H4 (cell line): ENCODE data around the gene CRIP1. TPM values are rescaled to one million over a fixed set of nuclear protein-coding genes. Genes with fewer than 3 reads are reported as not detected.
A peak's percentile ranks its signal among the peaks of the same experiment; 100 is the strongest.

Experiments used
- DNase-seq: peaks from one replicate; pipeline ENCODE4 v3.0.0-alpha.2; 2015; ENCODE audit warnings: low spot score
- total RNA-seq: library from RNA; depleted of rRNA; stranded (reverse); fragments of >200 nt; shearing (Covaris generic); gene quantifications from 2 replicates; pipeline ENCODE4 v1.2.3, GENCODE V29; 2014

CRIP1 gene
- total RNA-seq, 1 experiment from 2014 or later: not detected

- no peak for DNase-seq
These were observed 6.4 kb upstream of the CRIP1 start for GRCh38 chr14:105480199-105480746.

DNA sequence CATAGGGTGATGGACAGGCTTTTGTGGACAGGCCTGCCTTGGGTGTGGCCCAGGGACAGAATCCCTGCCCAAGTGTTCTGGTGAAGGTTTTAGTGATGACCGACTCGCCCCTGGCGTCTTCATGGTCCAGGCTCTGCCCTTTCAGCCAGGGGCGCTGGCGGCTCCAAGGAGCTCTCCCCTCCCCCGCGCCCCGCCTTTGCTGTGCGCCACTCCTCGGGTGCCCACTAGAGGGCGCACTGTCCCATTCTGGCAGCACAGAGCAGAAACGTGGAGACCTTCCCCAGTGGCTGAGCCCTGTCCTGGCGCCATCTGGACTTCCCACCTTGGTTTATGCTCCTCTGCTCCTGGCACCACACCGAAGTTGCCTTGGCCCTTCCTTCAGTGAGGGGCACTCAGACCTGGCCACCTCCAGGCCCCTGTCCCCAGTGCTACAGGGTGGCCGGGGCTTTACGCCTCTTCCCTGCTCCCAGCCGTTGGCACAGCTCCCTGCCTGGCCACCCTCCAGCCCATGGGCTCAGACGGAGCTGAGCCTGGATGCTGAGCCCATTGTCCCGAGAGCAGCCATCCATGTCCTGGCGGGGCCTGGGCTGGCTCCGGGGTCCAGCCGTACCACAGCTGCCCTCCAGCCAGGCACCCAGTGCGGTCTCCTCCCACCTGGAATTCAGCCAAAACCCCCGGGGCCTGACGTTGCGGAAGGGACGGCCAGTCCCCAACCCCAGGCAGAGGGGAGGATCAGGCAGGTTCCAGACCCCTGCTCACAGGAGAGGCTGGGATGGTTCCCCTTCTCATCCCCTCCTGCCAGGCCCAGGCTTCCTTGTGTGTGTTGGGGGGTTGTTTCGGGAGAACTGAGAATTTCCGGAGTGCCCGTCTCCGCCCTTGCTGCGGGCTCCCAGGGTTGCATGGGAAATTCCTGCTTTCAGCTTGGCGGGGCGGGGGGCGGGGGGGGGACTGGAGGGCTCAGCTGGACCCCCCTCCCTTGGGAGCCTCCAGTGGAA is 5.6 kb upstream of the CRIP1 start:
- DNase-seq: peak; percentile 81

DNA sequence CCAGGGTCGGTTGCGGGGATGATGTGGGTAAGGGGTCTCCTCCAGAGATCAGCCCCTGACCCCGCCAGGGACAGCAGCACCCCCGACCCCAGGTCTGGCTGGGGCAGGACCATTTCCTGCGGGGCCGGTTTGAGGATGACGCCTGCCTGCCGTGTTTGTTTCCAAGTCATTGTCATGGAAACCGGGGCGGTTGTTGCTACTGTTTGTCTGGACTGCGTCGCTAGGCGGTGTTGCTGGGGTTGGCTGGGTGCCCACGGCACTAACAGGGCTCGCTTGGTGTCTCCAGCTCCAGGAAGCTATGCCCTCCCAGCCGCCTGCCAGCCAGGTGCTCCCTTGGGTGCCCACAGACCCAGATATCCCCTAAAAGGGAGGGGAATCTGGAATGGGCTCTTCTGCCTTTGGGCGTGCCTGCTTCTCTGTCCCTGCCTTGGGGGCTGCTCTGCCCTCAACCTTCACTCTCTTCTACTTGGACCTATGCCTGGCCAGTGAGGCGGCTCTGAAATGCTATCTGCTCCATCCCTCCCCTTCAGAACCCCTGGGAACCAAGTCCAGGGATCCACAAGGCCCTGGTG is 4.7 kb upstream of the CRIP1 start:
- peak; percentile 97 for DNase-seq

- no peak for DNase-seq
These were observed 4.1 kb upstream of the CRIP1 start for GRCh38 chr14:105482486-105483110.

GRCh38 chr14:105483300-105484068 is 3.2 kb upstream of the CRIP1 start:
- no peak for DNase-seq

- DNase-seq: no peak
These were observed 2.4 kb upstream of the CRIP1 start for GRCh38 chr14:105484069-105484996.

DNA sequence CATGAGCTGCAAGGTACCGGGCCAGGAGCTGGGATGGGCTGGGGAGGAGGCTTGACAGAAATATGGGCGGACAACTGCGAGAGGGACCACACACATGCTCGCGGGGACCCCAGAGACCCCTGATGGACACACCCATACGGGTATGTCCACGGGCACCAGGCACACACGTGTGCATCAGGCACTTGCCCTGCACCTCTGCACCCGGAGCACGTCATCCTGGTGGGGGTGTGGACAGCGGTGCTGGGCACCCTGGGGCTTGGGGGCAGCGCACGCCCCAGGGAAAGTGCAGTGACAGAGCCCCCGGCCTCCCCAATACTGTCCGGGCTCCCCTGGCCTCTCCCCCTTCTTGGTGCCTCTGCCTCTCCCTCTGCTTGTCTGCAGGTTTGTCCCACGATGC is 1.7 kb upstream of the CRIP1 start:
- DNase-seq: no peak

DNA sequence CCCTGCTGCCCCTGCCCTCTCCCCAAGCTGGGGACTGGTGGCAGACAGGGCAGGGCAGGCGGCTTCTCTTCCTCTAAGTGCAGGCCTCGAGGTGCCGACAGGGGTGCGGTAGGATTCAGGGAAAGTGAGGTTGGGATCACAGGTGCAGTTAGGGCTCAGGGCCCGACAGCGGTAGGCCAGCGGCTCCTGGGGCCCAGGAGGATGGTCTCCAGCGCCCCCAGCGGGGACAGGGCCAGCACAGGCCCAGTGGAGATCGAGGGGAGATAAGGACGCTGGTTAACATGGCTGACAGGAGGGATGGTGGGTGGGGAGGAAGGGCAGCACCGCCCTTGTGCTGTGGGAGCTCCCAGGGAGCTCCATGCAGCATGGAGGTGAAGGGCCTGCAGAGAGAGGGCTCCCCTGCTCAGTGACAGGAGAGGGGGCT is 935 bp upstream of the CRIP1 start:
- DNase-seq: no peak

- no peak for DNase-seq
These were observed 325 bp downstream of the CRIP1 start for GRCh38 chr14:105486974-105487448.

DNA sequence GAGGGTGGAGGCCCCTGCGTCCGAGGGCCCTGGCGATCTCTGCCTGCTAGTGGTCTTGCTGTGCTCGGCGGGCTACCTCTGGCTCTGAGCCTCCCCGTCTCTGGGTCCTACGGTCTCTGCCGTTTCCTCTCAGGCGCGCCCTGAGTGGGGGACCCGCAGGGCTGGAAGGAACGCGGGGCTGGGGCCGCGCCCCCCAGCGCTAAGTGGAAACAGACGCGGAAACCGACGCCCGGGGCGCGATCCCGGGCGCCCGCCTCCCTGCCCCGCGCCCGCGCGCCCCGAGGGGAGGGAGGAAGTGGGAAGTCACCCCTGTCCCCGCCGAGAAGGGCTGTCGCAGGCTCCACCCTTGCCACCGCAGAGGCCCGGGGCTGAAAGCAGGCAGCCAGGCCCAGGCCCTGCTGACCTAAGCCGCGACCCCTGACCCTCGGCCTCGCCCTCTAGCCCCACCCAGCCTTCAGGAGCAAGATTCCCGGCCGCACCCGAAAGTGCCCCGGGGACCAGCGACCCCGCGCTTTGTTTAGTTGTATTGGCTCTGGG is 831 bp downstream of the CRIP1 start:
- no peak for DNase-seq

GRCh38 chr14:105487986-105488777 is 1.5 kb downstream of the CRIP1 start:
- no peak for DNase-seq

GRCh38 chr14:105488781-105489541 is 2.3 kb downstream of the CRIP1 start:
- DNase-seq: no peak

DNA sequence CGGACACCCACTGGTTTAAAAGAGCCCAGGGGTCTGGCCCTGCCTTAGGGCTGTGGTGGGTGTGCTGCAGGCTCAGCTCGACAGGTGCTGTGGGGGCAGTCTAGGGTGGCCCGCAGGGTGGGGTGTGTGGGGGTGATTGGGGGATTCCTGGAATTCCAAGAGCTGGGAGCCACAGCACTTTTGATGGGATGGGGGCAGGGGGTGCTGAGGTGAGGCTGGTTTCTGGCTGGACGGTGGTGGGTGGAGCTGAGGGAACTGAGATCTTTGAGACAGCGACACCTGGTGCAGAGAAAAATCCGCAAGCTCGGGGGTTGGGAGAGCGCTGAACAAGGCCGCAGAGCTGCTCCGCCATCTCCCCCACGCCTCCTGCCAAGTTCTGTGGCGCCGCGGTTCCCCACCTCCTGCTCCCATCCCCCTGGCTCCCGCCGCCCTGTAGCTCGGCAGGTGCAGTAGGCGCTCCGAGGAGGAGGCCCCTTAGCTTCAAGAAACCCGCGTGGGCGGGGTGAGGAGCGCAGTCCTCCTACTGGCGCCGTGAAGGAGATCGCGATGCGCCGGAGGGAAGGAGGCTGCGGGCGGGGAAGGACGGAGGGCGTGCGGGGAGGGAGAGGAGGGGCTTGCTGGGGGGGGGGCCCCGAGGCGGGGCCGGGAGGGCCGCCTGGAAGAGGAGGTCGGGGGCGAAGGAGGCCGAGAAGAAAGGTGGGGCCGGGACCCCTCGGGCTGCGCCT is 3.0 kb downstream of the CRIP1 start:
- peak; percentile 85 for DNase-seq

DNA sequence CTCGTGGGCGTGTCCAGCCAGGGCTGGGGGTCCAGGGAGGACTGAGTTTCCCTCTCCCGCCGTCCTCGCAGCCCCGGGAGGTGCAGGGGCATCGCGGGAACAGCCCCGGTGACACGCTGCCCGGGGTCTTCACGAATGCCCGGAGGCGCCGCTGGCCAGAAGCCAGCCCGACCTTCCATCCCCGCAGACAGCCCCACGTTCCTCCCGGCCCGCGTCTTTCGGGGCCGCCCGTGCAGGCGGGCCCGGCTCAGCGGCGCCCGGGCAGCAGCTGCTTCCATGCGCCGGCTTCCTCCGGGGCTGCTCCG is 3.5 kb downstream of the CRIP1 start:
- DNase-seq: no peak

DNA sequence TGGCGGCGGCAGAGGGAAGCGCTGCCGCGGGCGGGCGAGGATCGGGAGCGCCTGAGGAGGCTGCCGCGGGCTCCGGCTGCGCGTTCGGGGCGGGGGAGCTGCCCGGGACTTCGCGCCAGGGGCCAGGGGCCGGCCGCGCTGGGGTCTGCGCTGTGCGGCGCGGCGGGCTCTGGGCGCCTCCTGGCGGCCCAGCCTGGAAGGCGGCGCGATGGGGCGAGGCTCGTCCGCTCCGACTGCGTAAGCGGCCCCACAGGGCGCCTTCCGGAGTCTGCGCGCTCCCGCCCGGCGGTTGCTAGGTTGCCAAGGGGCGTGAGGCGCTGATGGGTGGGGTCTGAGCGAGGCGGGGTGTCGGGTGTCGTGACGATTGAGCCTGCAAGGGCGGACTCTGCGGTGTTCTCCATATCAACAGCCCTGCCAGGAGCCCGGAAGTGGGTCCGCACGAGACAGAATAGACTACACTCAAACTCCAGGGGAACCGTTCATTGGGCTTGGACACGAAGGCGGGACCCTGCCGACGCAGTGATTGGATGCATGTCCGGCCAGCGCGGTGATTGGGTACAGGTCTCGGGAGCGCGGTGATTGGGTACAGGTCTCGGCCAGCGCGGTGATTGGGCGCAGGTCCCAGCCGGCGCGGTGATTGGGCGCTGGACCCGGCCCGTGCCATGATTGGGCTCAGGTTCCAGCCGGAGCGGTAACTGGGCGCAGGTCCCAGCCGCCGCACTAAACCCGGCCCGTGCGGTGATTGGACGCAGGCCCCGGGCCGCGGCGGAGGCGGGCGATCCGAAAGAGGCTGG is 4.1 kb downstream of the CRIP1 start, which contains the start of gene TEDC1:
Gene TEDC1 (plus strand): TSS at position 675 of the 794 bp plus-strand sequence. CDS start 130 bp downstream, outside the sequence.
- peak; percentile 100 for DNase-seq

DNA sequence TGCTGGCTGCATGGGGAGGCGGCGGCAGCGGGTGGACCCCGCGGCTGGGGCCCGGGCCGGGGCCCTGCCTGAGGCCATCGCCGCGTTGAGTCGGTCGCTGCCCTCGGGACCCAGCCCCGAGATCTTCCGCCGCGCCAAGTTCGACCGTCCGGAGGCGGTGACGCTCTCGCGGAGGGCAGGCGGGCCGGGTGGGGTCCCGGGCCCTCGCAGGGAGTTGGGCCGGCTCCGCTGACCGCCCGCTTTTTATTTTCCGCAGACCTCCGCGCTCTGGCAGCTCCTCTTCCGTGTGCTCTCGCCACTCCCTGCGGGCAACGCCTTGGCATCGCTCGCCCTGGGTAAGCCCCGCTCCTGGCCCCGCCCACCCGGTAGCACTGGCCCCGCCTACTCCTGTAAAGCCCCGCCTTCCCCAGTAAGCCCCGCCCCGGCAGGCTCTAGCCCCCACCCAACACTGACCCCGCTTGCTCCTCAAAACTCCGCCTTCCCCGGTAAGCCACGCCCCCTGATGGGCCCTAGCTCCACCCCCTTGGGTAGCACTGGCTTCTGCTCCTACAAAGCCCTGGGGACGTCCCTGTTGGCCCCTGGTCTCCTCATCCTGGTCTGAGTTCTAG is 4.8 kb downstream of the CRIP1 start:
- DNase-seq: peak; percentile 36
